Peyer's patch (tissue), 4 donors: Measurements from ENCODE around the gene TDO2. TPM values are rescaled to one million over a fixed set of nuclear protein-coding genes. Genes with fewer than 3 reads are reported as not detected.
"Not testable (repeated sequence)": the region's sequence is repeated elsewhere in the genome, so short reads cannot be mapped to it uniquely, and the experiment has no call there.

Experiments
- DNase-seq, 3 donors: peaks; one replicate each; pipeline ENCODE4 v3.0.0-alpha.2; 2017 to 2019
- H3K27ac ChIP-seq, 4 donors: fragments of 200-600 bp; sonication (generic); one replicate each; pipeline ENCODE4 v1.5.1; 2016 to 2019
- H3K27me3 ChIP-seq, 2 donors: fragments of 200-600 bp; sonication (generic); one replicate each; pipeline ENCODE4 v1.5.1; 2019
- H3K36me3 ChIP-seq, 3 donors: fragments of 200-600 bp; sonication (generic); one replicate each; pipeline ENCODE4 v1.5.1; 2016 to 2019
- H3K4me1 ChIP-seq, 4 donors: fragments of 200-600 bp; sonication (generic); one replicate each; pipeline ENCODE4 v1.5.1; 2016 to 2019
- H3K4me3 ChIP-seq, 4 donors: fragments of 200-600 bp; sonication (generic); 1 replicate in 3 of 4; 2 replicates in 1 of 4; pipeline ENCODE4 v1.5.1; 2016 to 2019; ENCODE audit warnings: mild to moderate bottlenecking in 1 of 4
- H3K9me3 ChIP-seq, 4 donors: fragments of 200-600 bp; sonication (generic); one replicate each; pipeline ENCODE4 v1.5.1; 2016 to 2019; ENCODE audit warnings: mild to moderate bottlenecking in 1 of 4
- CTCF ChIP-seq, 6 experiments: fragments of 450-650 bp in 4 of 6; fragments of 200-600 bp in 2 of 6; sonication (generic) in 1 of 6; IDR thresholded peaks; one replicate each; pipeline ENCODE4 v1.5.1; 2017 to 2019; ENCODE audit warnings: antibody characterized with exemption in 6 of 6, mild to moderate bottlenecking in 3 of 6, moderate library complexity in 1 of 6
- POLR2A ChIP-seq, 2 donors: fragments of 450-650 bp; IDR thresholded peaks; one replicate each; pipeline ENCODE4 v1.5.1; 2017; ENCODE audit warnings: antibody characterized with exemption in 2 of 2, mild to moderate bottlenecking in 2 of 2, moderate library complexity in 2 of 2
- total RNA-seq, 4 donors: library from RNA; depleted of rRNA; stranded (reverse); fragments of >200 nt; gene quantifications; one replicate each; pipeline ENCODE4 v1.1.0, GENCODE V29; 2016

Gene TDO2
- total RNA-seq, 4 donors from 2014 or later: 5.0 TPM; not detected in 3

- H3K4me1 ChIP-seq: peaks cover 0 to 3% (median 0%) of the 10 kb centered on the region in 4 donors
- TF ChIP-seq POLR2A (IDR thresholded peaks at IDR 0.05) (no peak), CTCF (IDR thresholded peaks at IDR 0.05) (no peak)
- no peak overlapping the region for H3K4me3 ChIP-seq
- H3K9me3 ChIP-seq: no peaks in the 10 kb centered on the region
- H3K36me3 ChIP-seq: no peaks in the 10 kb centered on the region
- DNase-seq: no peak
- no peak overlapping the region for H3K27ac ChIP-seq
- H3K27me3 ChIP-seq: no peaks in the 10 kb centered on the region
Measured at GRCh38 chr4:155887847-155888570, 15.5 kb upstream of the TDO2 start.

- Histone ChIP-seq H3K36me3 (no peaks in the 10 kb centered on the region), H3K4me1 (peaks cover 0 to 3% (median 0%) of the 10 kb centered on the region in 4 donors), H3K27me3 (no peaks in the 10 kb centered on the region), H3K27ac (no peak overlapping the region), H3K4me3 (no peak overlapping the region), H3K9me3 (no peaks in the 10 kb centered on the region)
- DNase-seq: no peak
- no peak for TF ChIP-seq CTCF (IDR thresholded peaks at IDR 0.05)
- no peak for TF ChIP-seq POLR2A (IDR thresholded peaks at IDR 0.05)
Measured at GRCh38 chr4:155889031-155889793, 14.3 kb upstream of the TDO2 start.

- H3K4me3 ChIP-seq: no peak overlapping the region
- peaks cover 0 to 3% (median 0%) of the 10 kb centered on the region in 4 donors for H3K4me1 ChIP-seq
- TF ChIP-seq POLR2A (IDR thresholded peaks at IDR 0.05) (no peak), CTCF (IDR thresholded peaks at IDR 0.05) (no peak)
- H3K27ac ChIP-seq: no peak overlapping the region
- no peak for DNase-seq
- no peaks in the 10 kb centered on the region for H3K9me3 ChIP-seq
- H3K36me3 ChIP-seq: no peaks in the 10 kb centered on the region
- no peaks in the 10 kb centered on the region for H3K27me3 ChIP-seq
Measured at GRCh38 chr4:155889946-155890345, 13.6 kb upstream of the TDO2 start.

- H3K4me1 ChIP-seq: peaks cover 0 to 3% (median 0%) of the 10 kb centered on the region in 4 donors
- H3K9me3 ChIP-seq: no peaks in the 10 kb centered on the region
- H3K36me3 ChIP-seq: no peaks in the 10 kb centered on the region
- DNase-seq: no peak
- H3K27ac ChIP-seq: no peak overlapping the region
- no peak for TF ChIP-seq POLR2A (IDR thresholded peaks at IDR 0.05)
- no peak for TF ChIP-seq CTCF (IDR thresholded peaks at IDR 0.05)
- no peaks in the 10 kb centered on the region for H3K27me3 ChIP-seq
- H3K4me3 ChIP-seq: no peak overlapping the region
Measured at GRCh38 chr4:155891058-155891457, 12.4 kb upstream of the TDO2 start.

- not testable (repeated sequence) for H3K4me3 ChIP-seq, H3K4me1 ChIP-seq, H3K27me3 ChIP-seq, H3K9me3 ChIP-seq, H3K27ac ChIP-seq, DNase-seq, H3K36me3 ChIP-seq
Measured at GRCh38 chr4:155898371-155898770, 5.1 kb upstream of the TDO2 start.

- DNase-seq: no peak
- no peaks in the 10 kb centered on the region for H3K9me3 ChIP-seq
- TF ChIP-seq POLR2A (IDR thresholded peaks at IDR 0.05): no peak
- TF ChIP-seq CTCF (IDR thresholded peaks at IDR 0.05): no peak
Measured at GRCh38 chr4:155899891-155900290, 3.6 kb upstream of the TDO2 start.

More at GRCh38 chr4:155899891-155900290, 3.6 kb upstream of the TDO2 start:
- Histone ChIP-seq H3K27me3 (no peaks in the 10 kb centered on the region), H3K27ac (peak overlapping the region in 1 of 4 donors; percentile 5), H3K4me3 (no peak overlapping the region), H3K4me1 (no peaks in the 10 kb centered on the region), H3K36me3 (no peaks in the 10 kb centered on the region)
